HG03095 (cell line): ENCODE measurements around the gene LARP4.
A peak's percentile ranks its signal among the peaks of the same experiment; 100 is the strongest.
"Not testable (repeated sequence)": the region's sequence is repeated elsewhere in the genome, so short reads cannot be mapped to it uniquely, and the experiment has no call there.

Source experiments
- ATAC-seq: cut with Tn5 transposase; IDR thresholded peaks from one replicate; pipeline ENCODE4 v1.9.1; 2021; ENCODE audit warnings: moderate library complexity; ENCODE audit not compliant: unreplicated experiment

The LARP4 gene

DNA sequence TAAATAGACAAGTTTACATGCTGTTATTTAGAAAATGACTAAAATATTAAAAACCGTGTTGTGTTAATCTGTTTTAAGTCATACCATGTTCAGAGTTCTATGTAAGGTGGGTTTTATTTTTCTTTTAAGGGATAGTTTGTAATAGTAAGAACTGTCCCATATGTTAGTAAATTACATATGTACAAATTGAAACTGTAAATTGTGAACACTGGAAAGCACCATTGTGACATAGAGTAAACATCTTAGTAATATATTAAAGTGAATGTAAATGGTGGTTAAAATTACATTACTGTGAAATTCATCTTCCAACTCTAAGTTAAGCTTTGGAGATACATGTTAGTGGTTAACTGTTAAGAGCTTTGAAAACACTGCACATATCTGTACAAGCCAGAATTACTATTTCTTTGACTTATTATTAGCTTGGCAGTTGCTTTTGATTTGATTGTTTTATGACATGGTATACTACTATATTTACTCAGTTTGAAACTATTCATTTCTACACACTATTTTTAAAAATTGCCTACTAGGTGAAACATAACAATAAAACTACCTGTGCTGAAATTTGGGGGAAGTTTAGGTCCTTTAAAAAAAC is 76.7 kb downstream of the LARP4 start:
- no peak for ATAC-seq

DNA sequence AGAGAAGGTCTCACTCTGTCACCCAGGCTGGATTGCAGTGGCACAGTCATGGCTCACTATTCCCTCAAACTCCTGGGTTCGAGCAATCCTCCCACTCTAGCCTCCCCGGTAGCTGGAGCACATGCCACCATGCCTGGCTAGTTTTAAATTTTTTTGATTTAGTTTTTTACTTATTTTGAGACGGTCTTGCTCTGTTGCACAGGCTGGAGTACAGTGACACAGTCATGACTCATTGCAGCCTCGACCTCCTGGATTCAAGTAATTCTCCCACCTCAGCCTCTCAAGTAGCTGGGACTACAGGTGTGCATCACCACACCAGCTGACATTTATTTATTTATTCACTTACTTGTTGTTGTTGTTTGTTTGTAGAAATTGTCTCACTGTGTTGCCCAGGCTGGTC is 81.9 kb downstream of the LARP4 start:
- no peak for ATAC-seq

DNA sequence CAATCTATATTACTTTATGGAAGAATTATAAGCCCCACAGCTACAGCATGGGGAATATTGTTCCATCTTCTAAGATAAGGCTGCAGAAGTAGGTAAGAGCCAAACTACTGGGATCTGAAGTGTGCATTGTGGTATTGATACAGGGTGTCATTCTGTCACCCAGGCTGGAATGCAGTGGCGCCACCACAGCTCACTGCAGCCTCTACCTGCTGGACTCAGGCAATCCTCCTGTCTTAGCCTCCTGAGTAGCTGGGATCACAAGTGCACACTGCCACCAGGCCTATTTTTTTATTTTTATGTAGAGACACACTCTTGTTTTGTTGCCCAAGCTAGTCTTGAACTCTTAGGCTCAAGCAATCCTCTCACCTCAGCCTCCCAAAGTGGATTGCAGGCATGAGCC is 82.8 kb downstream of the LARP4 start:
- no peak for ATAC-seq

DNA sequence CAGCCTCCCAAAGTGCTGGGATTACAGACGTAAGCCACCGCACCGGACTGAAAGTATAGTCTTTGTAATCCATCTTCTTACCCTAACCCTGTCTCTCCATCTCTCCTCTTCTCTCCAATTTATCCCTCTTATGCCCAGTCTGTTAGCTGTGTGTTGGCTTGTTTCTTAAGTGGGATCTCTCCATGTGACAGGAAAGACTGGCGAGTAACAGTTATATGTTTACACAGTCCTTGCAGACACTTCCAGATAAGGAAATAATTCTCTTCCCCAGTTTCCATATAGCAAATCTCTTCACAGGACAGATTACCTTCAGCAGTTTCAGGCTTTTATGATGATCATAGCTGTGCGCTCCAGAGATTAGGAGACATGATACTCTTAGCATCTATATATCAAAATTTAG is 88.1 kb downstream of the LARP4 start:
- no peak for ATAC-seq

DNA sequence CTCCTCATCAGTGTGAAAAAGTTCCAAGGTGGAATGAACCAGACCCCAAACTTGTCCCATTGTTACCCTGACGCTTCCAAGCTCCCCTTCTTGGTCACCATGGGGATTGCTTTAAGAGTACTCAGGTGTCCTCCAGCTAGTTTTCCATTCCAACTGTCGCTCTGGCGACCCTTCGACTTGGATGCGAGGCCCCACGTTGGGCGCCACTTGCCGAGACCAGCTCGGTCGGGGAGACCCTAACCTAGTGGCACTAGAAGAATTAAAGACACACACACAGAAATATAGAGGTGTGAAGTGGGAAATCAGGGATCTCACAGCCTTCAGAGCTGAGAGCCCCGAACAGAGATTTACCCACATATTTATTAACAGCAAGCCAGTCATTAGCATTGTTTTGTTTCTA is 97.4 kb downstream of the LARP4 start:
- not testable (repeated sequence) for ATAC-seq

DNA sequence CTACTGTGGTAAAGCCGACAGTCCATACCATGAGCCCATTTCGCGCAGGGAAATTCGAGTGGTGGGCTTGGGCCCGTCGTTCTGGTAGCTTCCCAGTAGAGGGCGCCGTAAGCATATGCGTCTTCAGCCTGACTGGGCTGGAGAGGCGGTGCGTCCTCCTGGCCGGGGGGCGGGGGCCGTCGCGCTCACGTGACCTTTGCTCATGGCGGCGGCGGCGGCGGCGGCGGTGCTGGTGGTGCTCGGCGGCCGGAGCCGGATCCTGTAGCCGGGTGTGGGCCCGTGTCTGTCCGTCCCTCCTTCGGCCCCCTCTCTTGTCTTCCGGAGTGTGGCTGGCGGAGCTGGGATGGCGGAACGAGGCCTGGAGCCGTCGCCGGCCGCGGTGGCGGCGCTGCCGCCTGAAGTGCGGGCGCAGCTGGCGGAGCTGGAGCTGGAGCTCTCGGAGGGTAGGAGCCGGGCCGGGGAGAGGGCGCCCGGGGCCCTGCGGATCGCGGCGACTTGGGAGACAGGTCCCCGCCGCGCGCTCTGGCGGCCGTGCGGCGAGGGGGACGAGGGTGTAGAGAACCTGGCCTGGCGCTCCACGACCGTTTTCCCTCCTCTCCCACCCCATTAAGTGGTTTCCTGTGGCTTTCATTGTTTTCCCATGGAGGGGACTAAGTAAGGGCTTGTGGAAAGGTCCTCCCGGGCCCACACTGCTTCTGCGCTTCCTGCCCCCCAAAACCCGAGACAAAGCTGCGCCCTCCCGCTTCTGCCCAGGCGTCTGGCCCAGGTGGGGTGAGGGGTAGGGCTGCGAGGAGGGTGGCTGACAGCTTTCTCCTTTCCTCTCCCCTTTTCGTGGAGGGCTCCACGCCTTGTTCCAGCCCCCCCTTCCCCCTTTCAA is 104.4 kb downstream of the LARP4 start, which contains the start of gene DIP2B:
Gene DIP2B, plus strand, starts transcription at position 188 of the 877 bp plus-strand sequence. Its CDS starts 156 bp downstream, at position 344.
- ATAC-seq = peak; percentile 66

DNA sequence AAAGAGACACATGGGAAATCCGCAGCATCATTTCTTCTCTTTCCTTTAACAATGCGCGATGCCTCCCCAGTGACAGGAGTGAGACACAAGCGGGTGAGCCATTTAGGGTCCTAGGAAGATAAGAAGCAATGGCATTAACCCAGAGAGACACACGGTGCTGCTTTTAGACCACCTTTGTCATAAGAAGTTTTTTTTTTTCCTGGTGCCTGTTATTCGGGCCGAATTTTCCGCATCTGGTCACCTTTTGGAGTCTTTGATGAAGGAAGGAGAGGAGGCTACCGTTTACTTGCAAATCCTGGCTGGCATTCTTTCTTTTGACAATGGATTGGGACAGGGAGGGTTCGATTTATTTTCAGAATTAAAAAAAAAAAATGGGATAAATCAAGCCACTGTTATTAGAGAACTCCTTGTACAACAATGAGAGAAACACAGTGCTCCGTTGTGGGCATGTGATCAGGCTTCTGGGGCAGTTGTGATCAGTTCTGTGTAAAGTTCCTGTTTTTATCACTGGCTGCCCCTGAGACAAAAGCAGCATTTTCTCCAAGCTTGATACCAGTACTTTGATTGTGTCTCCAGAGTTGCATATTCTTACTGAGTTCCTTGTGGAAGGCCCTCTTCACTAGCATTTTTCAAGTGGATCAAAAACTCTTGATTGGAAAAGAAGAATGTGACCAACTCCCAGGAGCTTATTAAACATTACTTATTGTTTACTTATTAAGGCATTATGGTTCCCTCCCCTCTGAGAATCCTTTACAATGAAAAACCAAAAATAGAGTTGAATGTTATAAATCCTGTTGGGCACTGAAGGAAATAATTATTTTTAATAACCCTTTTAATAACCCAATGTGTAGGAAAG is 105.2 kb downstream of the LARP4 start:
- ATAC-seq = peak; percentile 5

DNA sequence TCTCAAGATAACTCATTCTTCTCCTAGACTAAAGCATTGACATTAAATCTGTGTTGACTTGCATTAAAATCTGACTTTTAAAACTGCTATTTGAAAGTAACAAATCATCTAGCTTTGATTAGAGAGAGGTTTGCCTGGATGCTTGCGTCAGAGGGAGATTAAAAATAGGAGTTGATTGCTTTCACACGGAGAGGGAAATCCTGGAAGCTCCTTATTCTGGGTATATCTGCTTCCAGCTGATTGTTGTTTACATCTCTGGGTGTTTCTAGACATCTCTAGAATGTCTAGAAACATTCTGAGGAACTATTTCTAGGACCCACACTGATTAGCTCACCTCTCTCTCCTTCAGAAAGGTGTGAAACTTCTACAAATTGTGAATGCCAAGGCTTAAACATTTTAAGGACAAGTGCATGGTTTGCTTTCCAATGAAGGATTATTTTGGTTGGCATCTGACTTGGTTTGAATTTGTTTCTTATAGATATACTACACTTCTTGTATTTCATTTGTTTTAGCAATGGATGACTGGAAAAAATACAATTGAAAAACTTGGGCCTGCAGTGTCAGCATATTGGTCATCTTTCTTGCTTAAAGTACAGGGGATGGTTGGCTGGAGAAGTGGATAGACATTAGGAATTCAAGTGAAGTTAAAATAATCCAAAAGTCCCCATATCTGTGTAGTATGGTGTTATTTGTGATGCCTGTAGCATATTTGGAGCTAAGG is 106.2 kb downstream of the LARP4 start:
- no peak for ATAC-seq

DNA sequence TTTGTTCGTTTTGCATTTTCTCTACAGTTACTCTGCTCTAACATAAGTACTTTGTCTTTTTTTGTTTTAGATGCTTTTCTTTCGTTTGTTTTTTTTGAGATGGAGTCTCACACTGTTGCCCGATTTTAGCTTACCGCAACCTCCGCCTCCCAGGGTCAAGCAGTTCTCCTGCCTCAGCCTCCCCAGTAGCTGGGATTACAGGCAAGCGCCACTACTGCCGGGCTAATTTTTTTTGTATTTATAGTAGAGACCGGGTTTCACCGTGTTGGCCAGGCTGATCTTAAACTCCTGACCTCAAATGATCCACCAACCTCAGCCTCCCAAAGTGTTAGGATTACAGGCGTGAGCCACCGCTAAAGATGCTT is 106.8 kb downstream of the LARP4 start:
- ATAC-seq = no peak

DNA sequence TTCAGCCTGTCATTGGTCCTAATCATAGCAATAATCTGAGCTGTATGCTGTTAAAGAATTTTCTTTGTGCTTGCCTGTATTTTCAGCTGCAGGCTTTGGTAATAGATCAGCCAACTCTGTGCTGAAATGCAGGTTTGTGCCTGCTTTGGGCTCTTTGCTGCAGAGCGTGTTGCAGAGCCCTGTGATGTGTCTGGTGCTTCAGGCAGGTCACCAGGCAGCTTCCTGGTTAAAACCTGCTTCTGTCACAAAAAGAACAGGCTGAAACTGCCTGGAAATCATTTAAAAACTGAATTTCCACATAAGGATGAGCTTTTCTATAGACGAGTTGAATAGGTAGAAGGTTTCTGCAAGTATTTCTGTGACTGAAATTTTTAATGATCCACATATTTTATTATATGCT is 107.2 kb downstream of the LARP4 start:
- no peak for ATAC-seq

DNA sequence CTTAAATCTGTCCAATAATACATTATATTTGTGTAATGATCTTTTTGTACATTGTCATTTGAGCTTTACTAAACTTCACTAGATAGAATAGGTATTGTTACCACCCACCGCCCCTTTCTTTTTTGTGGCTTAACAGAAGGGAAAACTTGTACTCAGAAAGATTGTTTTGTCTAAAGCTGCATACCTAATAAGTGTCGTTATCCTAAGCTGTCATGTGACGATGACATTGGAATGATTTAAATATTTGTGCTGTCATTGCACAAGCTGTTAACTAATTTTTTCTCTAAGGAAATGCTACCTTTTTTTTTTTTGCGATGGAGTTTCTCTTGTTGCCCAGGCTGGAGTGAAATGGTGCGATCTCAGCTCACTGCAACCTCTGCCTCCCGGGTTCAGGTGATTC is 107.7 kb downstream of the LARP4 start:
- ATAC-seq = no peak

DNA sequence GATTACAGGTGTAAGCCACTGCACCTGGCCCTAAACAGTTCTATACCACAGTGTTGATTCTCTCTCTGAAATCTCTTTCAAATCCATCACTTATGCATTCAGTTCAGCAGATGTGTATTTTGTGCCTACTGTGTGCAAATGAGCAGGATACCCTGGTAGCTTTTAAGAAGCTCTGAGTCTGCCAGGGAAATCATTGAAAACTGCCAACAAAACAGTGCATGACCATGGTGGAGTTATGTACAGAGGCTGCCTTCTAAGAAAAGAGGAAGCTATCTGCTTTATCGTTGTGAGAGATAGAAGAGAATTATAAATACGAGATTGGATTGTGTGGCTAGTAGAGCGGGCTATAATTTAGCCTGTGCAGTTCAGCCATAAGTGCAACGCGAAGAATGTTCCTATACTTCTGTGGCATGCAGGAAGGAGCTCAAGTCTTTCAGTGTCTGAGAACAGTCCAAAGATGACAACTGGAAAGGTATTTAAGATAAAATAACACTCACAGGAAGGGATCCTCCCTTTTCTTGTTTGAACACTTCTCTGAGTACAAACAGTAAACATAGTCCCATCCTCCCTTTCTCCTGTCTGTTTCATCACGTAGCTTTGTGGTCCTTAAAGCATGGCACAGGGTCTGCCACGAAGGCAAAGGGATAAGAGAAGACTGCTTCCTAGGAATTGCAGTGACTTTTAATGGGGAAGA is 108.4 kb downstream of the LARP4 start:
- no peak for ATAC-seq

DNA sequence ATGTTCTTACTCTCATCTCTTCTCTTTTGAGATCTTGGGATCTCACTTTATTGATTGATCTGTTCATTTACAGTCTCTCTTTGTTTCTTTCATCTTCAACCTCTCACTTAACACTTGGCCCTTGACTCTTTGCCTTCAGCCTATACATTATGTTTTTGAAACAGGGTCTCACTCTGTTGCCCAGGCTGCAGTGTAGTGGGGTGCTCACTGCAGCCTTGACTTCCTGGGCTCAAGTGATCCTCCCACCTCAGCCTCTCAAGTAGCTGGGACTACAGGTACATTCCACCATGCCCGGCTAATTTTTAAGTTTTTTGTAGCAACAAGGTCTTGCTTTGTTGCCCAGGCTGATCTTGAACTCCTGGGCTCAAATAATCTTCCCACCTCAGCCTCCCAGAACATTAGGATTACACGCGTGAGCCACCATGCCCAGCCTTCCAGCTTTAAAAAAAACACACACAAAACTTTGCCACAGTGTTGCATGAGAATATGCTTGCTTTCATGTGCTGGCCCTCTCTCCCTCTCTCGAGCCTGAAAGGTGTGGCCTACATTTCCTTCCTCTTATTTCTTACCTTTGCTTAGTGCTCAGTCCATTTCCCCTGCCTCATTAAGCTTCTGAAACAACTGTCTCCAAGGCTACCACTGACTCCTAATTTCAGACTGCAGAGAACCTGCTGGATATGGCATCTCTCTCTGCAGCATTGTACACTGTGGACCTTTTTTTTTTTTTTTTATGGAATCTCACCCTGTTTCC is 114.0 kb downstream of the LARP4 start:
- ATAC-seq = no peak

DNA sequence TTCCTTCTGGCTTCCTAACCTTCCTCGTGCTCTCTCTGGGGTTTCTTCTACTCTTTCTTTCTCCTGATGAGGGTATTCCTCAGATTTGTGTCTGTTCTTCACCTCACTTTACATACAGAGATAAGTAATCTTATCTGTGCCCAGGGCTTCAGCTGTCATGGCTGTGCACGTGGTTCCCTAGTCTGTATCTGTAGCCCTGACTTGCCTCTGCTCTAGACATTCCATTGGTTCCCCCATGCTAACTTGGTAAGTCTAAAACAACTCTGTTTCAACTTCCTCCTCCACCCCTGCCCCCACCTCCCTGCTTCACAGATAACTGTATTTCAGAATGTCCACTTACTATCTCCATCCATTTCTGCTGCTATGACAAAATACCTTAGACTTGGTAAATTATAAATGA is 114.9 kb downstream of the LARP4 start:
- no peak for ATAC-seq

DNA sequence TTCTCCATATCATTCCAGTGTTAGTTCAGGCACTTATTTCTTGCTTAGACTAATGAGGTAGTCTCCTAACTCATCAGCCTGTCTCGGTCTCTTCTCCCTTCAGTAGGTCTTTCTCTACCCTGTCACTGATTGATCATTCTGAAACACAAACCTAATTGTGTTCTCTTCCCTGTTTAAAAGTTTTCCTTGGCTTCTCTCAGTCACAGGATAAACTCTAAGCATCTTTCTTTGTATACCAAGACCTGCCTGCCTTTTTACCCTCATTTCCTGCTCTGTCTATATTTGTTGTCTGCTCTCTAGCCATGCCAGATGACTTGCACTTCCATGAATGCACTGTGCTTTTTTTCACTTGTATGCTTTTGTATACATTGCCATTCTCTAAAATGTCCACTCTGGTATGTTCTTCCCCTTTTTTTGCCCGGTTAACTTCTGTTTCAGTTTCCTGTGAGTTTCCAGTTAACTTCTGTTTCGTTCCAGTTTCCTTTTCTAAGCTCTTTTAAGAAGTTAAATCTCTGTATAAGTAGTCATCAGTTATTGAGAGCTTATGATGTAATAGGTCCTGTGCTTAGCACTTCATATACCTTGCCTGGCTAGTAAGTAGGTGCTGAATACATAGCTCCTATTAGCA is 116.8 kb downstream of the LARP4 start:
- ATAC-seq = peak; percentile 69

DNA sequence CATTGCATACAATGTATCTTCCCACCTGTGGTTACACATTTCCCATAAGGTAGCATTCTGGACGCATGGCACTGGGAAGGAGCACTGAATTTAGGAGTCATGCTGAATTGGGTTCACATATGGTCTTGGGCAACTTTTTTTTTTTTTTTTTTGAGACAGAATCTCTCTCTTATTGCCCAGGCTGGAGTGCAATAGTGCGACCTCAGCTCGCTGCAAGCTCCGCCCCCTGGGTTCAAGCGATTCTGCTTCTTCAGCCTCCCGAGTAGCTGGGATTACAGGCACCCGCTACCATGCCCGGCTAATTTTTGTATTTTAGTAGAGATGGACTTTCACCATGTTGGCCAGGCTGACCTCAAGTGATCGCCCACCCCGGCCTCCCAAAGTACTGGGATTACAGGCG is 117.4 kb downstream of the LARP4 start:
- ATAC-seq = no peak

DNA sequence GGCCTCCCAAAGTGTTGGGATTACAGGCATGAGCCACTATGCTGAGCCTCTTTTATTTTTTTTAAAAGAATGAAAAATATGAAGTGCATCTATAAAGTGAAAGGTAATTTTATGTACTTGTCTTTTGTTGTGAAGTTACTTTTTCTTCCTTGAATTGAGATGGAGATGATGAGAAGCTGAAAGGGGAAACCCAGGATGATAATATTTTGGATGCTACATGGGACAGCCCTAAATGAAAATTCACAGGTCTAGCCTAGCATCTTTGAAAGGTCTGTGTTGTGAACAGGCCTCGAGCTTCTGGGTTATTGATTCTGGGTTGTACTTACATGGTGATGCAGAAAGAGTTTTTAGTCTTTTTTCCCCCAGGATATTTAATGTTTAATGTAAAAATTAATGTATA is 118.7 kb downstream of the LARP4 start:
- no peak for ATAC-seq

DNA sequence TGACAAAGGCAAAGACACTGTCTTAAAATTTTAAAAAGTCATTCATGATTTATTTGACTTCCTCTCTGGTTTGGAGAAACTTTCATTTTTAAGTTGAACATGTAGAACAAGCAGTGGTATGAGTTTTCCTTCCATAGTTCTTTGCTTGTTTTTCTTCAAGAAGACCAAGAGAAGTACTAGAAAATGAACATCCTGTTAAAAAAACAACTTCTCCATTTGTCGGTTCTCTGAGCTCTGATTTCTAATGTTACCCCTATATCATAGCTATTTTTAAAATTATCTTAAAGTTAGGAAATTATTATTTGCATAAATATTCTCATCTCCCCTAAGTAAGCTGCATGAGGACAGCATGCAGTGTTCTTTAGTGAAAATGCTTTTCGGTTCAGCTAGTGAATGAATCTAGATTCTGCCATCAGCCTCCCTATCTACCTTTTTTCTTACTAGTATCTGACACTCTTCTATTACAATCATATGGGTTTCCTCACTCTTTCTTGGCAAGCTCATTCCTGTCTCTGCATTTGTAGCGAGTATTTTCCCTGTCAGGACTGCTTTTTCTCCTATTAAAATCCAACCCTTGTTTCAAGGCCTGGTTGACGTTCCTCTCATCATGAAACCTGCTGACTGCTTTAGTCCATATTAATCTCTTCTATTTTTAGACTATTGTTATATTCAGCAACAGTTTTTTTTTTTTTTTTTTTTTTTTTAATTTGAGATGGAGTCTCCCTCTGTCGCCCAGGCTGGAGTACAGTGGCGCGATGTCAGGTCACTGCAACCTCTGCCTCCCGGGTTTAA is 119.9 kb downstream of the LARP4 start:
- ATAC-seq = no peak
